ENCODE data around the gene SLC38A7.

DNA sequence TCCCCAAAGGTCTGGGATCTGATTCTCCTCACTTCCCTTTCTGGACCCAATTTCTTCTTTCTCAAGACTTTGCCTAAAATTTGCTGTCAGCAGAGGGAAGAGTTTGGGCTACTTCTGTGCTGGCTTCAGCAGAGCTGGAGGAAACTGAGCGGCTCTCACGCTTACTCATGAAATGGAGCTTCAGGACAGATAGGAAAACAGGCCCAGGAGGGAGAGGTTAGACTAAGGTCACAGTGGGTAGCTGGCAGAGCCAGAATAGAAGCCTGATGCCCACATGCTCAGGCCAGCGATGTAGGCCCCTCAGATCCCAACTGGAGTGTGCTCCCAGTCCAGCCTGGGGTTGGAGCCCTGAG lies 593 bp downstream of the SLC38A7 start:
- TF ChIP-seq, protein P1, sequence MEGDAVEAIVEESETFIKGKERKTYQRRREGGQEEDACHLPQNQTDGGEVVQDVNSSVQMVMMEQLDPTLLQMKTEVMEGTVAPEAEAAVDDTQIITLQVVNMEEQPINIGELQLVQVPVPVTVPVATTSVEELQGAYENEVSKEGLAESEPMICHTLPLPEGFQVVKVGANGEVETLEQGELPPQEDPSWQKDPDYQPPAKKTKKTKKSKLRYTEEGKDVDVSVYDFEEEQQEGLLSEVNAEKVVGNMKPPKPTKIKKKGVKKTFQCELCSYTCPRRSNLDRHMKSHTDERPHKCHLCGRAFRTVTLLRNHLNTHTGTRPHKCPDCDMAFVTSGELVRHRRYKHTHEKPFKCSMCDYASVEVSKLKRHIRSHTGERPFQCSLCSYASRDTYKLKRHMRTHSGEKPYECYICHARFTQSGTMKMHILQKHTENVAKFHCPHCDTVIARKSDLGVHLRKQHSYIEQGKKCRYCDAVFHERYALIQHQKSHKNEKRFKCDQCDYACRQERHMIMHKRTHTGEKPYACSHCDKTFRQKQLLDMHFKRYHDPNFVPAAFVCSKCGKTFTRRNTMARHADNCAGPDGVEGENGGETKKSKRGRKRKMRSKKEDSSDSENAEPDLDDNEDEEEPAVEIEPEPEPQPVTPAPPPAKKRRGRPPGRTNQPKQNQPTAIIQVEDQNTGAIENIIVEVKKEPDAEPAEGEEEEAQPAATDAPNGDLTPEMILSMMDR (IDR thresholded peaks at IDR 0.05): no peak
- TF ChIP-seq POLR2A (IDR thresholded peaks at IDR 0.05): no peak
